Thyroid gland (tissue), 4 donors: ENCODE data around the gene LMBR1L.

Experiments used
- CTCF ChIP-seq, 6 experiments: fragments of 200-600 bp in 3 of 6; fragments of 450-650 bp in 3 of 6; sonication (generic) in 3 of 6; IDR thresholded peaks; one replicate each; pipeline ENCODE4 v1.5.1; 2016 to 2019; ENCODE audit warnings: antibody characterized with exemption in 6 of 6, mild to moderate bottlenecking in 2 of 6, inconsistent platforms in 1 of 6, moderate library complexity in 1 of 6
- POLR2A ChIP-seq, 2 donors: fragments of 450-650 bp; IDR thresholded peaks; one replicate each; pipeline ENCODE4 v1.6.1; 2017; ENCODE audit warnings: antibody characterized with exemption in 2 of 2, mild to moderate bottlenecking in 2 of 2, moderate library complexity in 1 of 2

DNA sequence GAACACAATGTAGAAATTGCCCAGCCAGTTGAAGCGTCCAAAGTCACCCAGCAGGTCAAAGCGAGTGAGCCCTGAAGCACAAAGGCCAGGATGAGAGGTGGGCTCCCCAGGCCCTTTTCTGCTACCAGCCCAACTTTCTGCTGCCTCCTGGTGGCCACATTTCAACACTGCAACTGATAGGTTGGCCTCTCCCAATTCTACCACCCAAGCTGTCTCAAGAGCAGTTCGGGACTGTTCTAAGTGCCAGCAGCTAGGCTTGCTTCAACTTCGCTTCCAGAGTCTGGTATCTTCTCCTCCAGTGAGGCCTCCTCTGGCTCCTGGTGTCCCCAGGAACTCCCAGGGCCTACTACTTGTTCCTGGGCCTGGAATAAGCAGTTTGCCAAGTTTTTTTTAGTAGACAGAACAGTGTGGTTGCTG is 12.6 kb downstream of the LMBR1L start:
- TF ChIP-seq CTCF (IDR thresholded peaks at IDR 0.05) (peak; percentile 42 to 73 (median 53)), POLR2A (IDR thresholded peaks at IDR 0.05) (no peak)
